ENCODE measurements around the gene PSMA4. TPM values are rescaled to one million over a fixed set of nuclear protein-coding genes. Genes with fewer than 3 reads are reported as not detected.

The PSMA4 gene
- polyA plus RNA-seq, 3 donors from 2014 or later: 263 to 510 (median 315) TPM

Other genes starting within 250 kb of the PSMA4 start
- gene SKIC8, start 240.8 kb upstream of the PSMA4 start, polyA plus RNA-seq: 100 to 1,000 TPM in 2 of 3 donors, 10 to 100 TPM in 1; 73.4 to 147 (median 105) TPM
- not detected for gene CRABP1, start 200.1 kb upstream of the PSMA4 start, polyA plus RNA-seq
- 10 to 100 TPM; 10.5 to 30.5 (median 13.8) TPM for gene IREB2, start 102.2 kb upstream of the PSMA4 start, polyA plus RNA-seq
- gene HYKK, start 32.9 kb upstream of the PSMA4 start, polyA plus RNA-seq: under 1 TPM in 1 of 3 donors, not detected in 2; 0.31 TPM
- 1 to 10 TPM in 1 of 3 donors, under 1 TPM in 2; 0.53 to 1.4 (median 0.62) TPM for gene CHRNA5, start 25.1 kb downstream of the PSMA4 start, polyA plus RNA-seq
- not detected for gene CHRNA3, start 80.6 kb downstream of the PSMA4 start, polyA plus RNA-seq
- not detected for gene CHRNB4, start 100.8 kb downstream of the PSMA4 start, polyA plus RNA-seq

Measured in immature natural killer cell (primary cell).